Thymus (tissue), 11 donors: Measurements from ENCODE around the gene CDK11A. TPM values are rescaled to one million over a fixed set of nuclear protein-coding genes. Genes with fewer than 3 reads are reported as not detected.
"Not testable (repeated sequence)": the region's sequence is repeated elsewhere in the genome, so short reads cannot be mapped to it uniquely, and the experiment has no call there.

ENCODE experiments used
- DNase-seq, 9 donors: peaks; one replicate each; pipeline ENCODE4 v3.0.0-alpha.2; 2013; ENCODE audit warnings: low spot score in 9 of 9, low read depth in 6 of 9, missing footprints in 1 of 9
- H3K27ac ChIP-seq, 2 donors: one replicate each; pipeline ENCODE4 v1.5.1; 2013; ENCODE audit warnings: control low read depth in 1 of 2, low read depth in 1 of 2, low read length in 1 of 2, mild to moderate bottlenecking in 1 of 2, moderate library complexity in 1 of 2
- H3K27me3 ChIP-seq, 2 donors: one replicate each; pipeline ENCODE4 v1.5.1; 2013; ENCODE audit warnings: low read length in 1 of 2; ENCODE audit not compliant: control insufficient read depth in 2 of 2, insufficient read depth in 1 of 2
- H3K36me3 ChIP-seq, 2 donors: one replicate each; pipeline ENCODE4 v1.5.1; 2013; ENCODE audit warnings: low read length in 1 of 2, mild to moderate bottlenecking in 1 of 2, moderate library complexity in 1 of 2; ENCODE audit not compliant: control insufficient read depth in 2 of 2, insufficient read depth in 2 of 2
- H3K4me1 ChIP-seq, 2 donors: one replicate each; pipeline ENCODE4 v1.5.1; 2013; ENCODE audit warnings: low read length in 2 of 2; ENCODE audit not compliant: control insufficient read depth in 2 of 2, insufficient read depth in 2 of 2
- H3K4me3 ChIP-seq, 2 donors: one replicate each; pipeline ENCODE4 v1.5.1; 2013; ENCODE audit warnings: low read length in 2 of 2, control low read depth in 1 of 2, mild to moderate bottlenecking in 1 of 2
- H3K9me3 ChIP-seq, 2 donors: one replicate each; pipeline ENCODE4 v1.5.1; 2013; ENCODE audit warnings: low read length in 1 of 2, mild to moderate bottlenecking in 1 of 2; ENCODE audit not compliant: control insufficient read depth in 2 of 2, insufficient read depth in 1 of 2
- WGBS: extraction: QIAGEN DNeasy Blood & Tissue Kit; methylation state at CpG from one replicate; pipeline ENCODE4 v1.1.7; 2013; 5-methylcytosine and 5-hydroxymethylcytosine counted together
- polyA plus RNA-seq: library from polyadenylated mRNA; stranded (reverse); fragments of 200-250 nt; gene quantifications from one replicate; pipeline ENCODE4 v1.2.3, GENCODE V29; 2013
- total RNA-seq: library from RNA; stranded (reverse); fragments of 120-200 nt; gene quantifications from one replicate; pipeline ENCODE4 v1.2.4, GENCODE V29; 2013
- donor health status: healthy.

Gene CDK11A
- total and polyA plus RNA-seq, 2 donors, result 19.8 to 52.2 TPM

DNA sequence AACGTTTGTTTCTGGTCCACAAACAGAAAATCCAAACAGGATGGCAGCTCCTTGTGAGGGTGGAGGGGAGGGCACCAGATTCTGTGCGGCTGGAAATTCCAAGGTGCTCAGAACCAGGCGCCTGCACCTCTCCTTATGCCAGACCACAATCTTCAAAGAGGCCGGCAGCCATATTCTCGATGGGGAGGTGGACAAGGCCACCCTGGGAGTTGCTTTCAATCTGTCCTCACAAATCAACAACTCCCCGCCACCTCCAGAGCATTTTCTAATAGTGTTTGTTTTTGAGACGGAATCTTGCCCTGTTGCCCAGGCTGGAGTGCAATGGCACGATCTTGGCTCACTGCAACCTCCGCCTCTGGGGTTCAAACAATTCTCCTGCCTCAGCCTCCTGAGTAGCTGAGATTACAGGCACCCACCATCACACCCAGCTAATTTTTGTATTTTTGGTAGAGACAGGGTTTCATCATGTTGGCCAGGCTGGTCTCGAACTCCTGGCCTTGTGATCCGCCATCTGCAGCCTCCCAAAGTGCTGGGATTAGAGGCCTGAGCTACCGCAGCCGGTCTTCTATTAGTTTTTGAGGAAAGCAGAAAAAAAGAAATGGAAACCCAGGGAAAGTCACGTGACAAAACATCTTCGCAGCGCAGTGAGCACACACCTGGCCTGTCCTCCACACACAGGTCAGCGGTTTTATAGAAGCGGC, 5.1 kb upstream of the CDK11A start:
- WGBS, result 98% methylated on average over 12 of the region's 18 CpGs
- peaks cover 14 to 21% of the 10 kb centered on the region in 2 donors for H3K36me3 ChIP-seq
- not testable (repeated sequence) for H3K27me3 ChIP-seq, H3K27ac ChIP-seq, H3K4me3 ChIP-seq, DNase-seq, H3K4me1 ChIP-seq, H3K9me3 ChIP-seq

DNA sequence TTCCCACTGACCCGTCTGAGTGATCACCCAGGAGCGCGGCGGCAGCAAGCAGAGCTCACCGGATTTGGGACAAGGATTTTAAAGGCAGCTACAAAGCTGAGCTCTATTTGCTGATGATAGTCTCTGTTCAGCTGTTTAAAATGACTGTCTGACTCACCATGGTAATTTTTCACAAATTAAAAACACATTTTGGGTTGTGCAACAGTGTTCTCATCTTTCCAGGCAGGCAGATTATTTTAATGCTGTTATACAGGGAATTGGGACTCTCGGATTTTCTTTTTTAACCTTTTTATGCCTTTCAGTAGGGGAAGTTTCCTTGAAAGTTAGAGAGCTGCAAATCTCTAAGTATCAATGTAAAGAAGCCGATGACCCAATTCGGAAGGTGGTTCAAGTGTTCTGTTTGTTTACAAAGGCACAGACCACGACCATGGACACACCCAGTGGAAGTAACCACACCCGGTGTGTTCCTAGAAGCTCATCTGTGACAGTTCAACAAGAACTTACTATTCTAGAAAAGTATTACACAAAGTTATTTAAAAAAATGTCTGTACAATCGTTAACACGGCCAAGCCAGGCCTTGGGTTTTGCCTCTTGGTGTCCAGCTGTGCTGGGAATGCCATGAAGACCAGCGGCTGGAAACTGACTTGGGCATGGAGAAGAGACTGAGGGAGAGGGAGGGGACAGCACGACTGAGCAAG, 4.3 kb upstream of the CDK11A start:
- WGBS, result 88% methylated on average over 12 of the region's 14 CpGs
- H3K27me3 ChIP-seq, H3K9me3 ChIP-seq, H3K27ac ChIP-seq, H3K4me3 ChIP-seq, DNase-seq, H3K4me1 ChIP-seq: not testable (repeated sequence)
- peaks cover 14 to 21% of the 10 kb centered on the region in 2 donors for H3K36me3 ChIP-seq

- not testable (repeated sequence) for H3K27me3 ChIP-seq, H3K4me1 ChIP-seq, H3K4me3 ChIP-seq, H3K9me3 ChIP-seq, DNase-seq, H3K27ac ChIP-seq
- peaks cover 6 to 13% of the 10 kb centered on the region in 2 donors for H3K36me3 ChIP-seq
- 95% methylated on average over 11 of the region's 12 CpGs for WGBS
These were observed 3.0 kb upstream of the CDK11A start for GRCh38 chr1:1727131-1727651.

DNA sequence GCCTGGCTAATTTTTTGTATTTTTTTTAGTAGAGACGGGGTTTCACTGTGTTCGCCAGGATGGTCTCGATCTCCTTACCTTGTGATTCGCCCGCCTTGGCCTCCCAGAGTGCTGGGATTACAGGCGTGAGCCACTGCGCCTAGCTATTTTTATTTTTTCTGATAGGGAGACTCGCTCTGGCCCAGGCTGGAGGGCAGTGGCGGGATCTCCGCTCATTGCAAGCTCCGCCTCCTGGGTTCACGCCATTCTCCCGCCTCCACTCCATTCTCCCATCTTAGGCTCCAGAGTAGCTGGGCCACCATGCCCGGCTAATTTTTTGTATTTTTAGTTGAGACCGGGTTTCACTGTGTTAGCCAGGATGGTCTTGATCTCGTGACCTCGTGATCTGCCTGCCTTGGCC, 1.9 kb upstream of the CDK11A start:
- H3K27me3 ChIP-seq, H3K27ac ChIP-seq, DNase-seq, H3K4me3 ChIP-seq, H3K9me3 ChIP-seq, H3K4me1 ChIP-seq: not testable (repeated sequence)
- H3K36me3 ChIP-seq, result peaks cover 9 to 14% of the 10 kb centered on the region in 2 donors
- WGBS, result 97% methylated on average over 17 of the region's 17 CpGs

DNA sequence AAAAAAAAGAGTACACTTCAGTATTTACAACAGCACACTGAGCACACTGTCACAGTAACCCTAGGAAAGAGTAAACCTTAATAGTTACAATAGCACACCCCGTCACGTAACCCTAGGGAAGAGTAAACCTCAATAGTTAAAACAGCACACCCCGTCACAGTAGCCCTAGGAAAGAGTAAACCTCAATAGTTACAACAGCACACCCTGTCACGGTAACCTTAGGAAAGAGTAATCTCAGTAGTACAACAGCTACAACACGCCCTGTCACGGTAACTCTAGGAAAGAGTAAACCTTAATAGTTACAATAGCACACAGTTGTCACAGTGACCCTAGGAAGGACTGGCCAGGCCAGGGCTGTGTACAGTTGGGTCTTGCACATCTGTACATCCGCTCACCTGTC, 3.0 kb downstream of the CDK11A start:
- Histone ChIP-seq H3K36me3 (peaks cover 11 to 32% of the 10 kb centered on the region in 2 donors), H3K4me3 (no peak overlapping the region), H3K27me3 (no peaks in the 10 kb centered on the region), H3K4me1 (no peaks in the 10 kb centered on the region), H3K9me3 (no peaks in the 10 kb centered on the region), H3K27ac (no peak overlapping the region)
- no peak for DNase-seq
- WGBS, result 83% methylated on average over 7 of the region's 7 CpGs

GRCh38 chr1:1715109-1715883, 8.9 kb downstream of the CDK11A start:
- not testable (repeated sequence) for H3K4me3 ChIP-seq, H3K9me3 ChIP-seq, H3K27ac ChIP-seq, H3K4me1 ChIP-seq, DNase-seq, H3K27me3 ChIP-seq
- peaks cover 12 to 19% of the 10 kb centered on the region in 2 donors for H3K36me3 ChIP-seq
- 93% methylated on average over 14 of the region's 18 CpGs for WGBS

DNA sequence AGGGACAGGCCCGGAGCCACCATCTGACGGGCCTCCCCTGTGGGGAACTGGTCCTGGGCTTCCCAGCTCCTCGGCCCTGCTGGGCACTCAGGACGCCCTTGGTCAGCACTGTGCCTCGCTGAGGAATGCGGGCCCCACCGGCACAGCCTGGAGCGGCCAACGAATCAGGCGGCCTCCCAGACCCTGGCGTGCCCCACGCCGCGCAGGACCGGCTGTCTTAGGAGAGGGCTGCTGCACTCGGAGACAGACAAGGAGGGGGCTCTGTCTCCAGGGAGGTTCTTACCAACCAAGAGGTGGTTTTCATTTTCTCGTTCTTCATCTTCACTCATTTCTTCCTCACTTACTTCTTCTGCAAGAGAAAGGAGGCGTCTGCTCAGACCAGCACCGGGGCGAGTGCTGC, 16.3 kb downstream of the CDK11A start:
- not testable (repeated sequence) for H3K4me1 ChIP-seq, H3K27me3 ChIP-seq, H3K27ac ChIP-seq, H3K4me3 ChIP-seq, DNase-seq, H3K9me3 ChIP-seq
- H3K36me3 ChIP-seq, result peaks cover 5 to 13% of the 10 kb centered on the region in 2 donors
- WGBS, result 100% methylated on average over 4 of the region's 20 CpGs

- WGBS, result over 99% methylated on average over 11 of the region's 23 CpGs
- DNase-seq, H3K27ac ChIP-seq: not testable (repeated sequence)
These were observed 16.9 kb downstream of the CDK11A start for GRCh38 chr1:1707241-1707640.

DNA sequence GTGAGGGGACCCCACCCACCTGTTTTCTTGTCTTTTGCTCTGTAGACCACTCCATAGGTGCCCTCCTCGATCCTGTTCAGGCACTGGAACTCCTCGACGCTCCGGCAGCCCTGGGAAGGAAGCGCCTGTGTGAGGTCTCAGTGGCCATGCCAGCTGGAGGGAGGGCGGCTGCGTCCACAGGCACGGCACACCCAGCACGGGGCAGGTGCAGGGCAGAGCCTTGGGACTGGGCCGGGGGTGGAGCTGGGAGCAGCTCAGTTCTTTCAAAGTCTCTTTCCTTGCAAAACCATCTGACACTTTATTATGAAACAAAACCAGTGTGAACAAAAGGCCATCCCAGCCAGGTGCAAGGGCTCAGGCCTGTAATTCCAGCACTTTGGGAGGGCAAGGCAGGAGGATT, 18.5 kb downstream of the CDK11A start:
- 98% methylated on average over 5 of the region's 10 CpGs for WGBS
- H3K9me3 ChIP-seq, H3K4me1 ChIP-seq, H3K27me3 ChIP-seq, H3K4me3 ChIP-seq, DNase-seq, H3K27ac ChIP-seq: not testable (repeated sequence)
- peaks cover 5 to 13% of the 10 kb centered on the region in 2 donors for H3K36me3 ChIP-seq

More at GRCh38 chr1:1707241-1707640, 16.9 kb downstream of the CDK11A start:
- H3K36me3 ChIP-seq, result peaks cover 5 to 13% of the 10 kb centered on the region in 2 donors
- not testable (repeated sequence) for H3K27me3 ChIP-seq, H3K9me3 ChIP-seq, H3K4me3 ChIP-seq, H3K4me1 ChIP-seq
